Mucosa of stomach (tissue), 1 donor: Measurements from ENCODE around the gene PEX16.

ENCODE experiments used
- H3K27me3 ChIP-seq: one replicate; pipeline ENCODE4 v1.7.0; 2013; ENCODE audit warnings: mild to moderate bottlenecking, low read length; ENCODE audit not compliant: control insufficient read depth, insufficient read depth
- H3K36me3 ChIP-seq: one replicate; pipeline ENCODE4 v1.7.0; 2013; ENCODE audit warnings: low read length; ENCODE audit not compliant: control insufficient read depth, insufficient read depth
- H3K4me1 ChIP-seq: one replicate; pipeline ENCODE4 v1.7.0; 2013; ENCODE audit warnings: mild to moderate bottlenecking, low read length; ENCODE audit not compliant: control insufficient read depth, insufficient read depth
- H3K4me3 ChIP-seq: one replicate; pipeline ENCODE4 v1.7.0; 2013; ENCODE audit warnings: low read length
- H3K9ac ChIP-seq: one replicate; pipeline ENCODE4 v1.7.0; 2013; ENCODE audit warnings: mild to moderate bottlenecking, low read length, moderate library complexity
- H3K9me3 ChIP-seq: one replicate; pipeline ENCODE4 v1.7.0; 2013; ENCODE audit warnings: mild to moderate bottlenecking, low read length, moderate library complexity; ENCODE audit not compliant: control insufficient read depth
- donor health status: Pancreatic carcinoma.

Gene PEX16

DNA sequence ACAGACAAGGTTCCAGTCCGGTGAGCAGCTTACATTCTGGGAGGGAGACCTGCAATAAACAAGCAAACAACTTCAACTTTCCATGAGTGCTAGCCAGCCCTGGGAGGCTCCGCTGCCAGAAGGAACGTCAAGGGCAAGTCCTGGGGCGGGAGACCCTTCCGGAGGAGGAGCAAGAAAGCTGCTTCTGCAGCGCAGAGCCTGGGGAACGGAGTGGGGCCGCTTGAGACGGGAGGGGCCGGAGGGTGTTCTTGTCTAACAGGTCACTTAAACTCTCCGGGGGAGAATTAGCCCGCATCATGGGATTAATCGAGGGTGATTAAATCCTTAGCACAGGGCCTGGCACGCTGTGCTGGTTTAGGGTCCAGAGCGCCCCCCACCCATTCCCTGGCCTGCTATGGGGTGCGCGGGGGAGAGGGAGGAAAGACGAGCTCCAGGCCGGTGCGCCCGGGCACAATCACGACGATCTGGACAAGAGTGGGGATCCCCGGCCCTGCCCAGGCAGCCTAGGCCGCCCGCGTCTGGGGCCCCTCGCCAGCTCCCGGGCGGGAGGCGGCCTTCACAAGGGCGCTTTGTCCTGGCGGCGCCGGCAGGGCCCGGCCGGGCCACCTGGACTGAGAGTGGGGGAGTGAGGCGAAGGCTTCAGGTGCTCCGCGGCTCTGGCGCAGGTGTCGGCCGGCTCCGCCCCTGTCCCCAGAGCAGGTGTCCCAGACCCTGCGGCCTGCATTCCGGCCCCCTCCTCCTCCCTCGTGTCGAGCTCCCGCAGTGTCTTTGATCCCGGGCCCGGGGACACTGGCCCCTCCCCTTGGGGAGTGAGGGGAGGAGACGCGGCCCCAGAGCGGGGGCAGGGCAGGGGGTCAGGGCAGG, 4.1 kb upstream of the PEX16 start:
- Histone ChIP-seq H3K27me3 (peaks cover 23% of the 10 kb centered on the region), H3K4me1 (peaks cover 6% of the 10 kb centered on the region), H3K4me3 (peak overlapping the region; percentile 25), H3K9me3 (no peaks in the 10 kb centered on the region), H3K9ac (peak overlapping the region; percentile 31), H3K36me3 (no peaks in the 10 kb centered on the region)

DNA sequence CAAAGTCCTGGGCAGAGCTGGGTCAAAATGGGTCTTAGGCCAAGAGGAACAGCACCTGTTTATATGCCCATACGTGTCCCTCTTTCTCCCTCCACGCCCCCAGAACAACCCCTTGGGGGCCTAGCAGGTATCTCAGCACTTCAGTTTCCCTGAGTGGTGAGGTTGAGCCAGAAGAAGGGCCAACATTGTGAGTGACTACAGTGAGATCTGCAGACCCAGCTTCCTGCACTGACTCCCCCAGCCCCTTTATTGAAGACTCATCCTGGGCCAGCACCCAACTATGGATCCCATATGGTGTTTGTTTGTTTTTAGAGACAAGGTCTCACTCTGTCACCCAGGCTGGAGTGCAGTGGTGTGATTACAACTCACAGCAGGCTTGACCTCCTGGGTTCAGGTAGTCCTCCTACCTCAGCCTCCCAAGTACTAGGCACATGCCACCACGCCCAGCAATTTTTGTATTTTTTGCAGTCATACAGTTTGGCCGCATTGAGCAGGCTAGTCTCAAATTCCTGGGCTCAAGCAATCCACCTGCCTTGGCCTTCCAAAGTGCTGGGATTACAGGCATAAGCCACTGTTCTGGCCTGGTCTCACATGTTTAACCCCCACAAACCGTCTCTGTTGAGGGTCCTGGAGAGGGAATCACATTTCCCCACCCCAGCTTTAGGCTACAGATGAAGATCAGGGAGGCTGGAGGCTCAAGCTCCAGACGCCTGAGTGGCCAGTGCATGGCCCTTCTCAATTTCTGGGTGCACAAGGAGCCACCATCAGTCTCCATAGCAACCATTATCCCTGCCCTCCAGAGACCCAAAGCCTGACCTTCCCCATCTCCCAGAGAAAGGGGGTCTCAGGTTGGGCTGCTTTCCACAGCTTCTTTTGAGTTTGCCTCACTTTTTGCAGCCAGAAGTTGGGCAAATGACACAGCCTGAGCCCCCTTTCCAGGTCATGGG, 3.1 kb upstream of the PEX16 start:
- H3K36me3 ChIP-seq: no peaks in the 10 kb centered on the region
- peaks cover 6% of the 10 kb centered on the region for H3K4me1 ChIP-seq
- H3K9ac ChIP-seq: peak overlapping the region; percentile 31
- H3K4me3 ChIP-seq: no peak overlapping the region
- H3K27me3 ChIP-seq: peaks cover 23% of the 10 kb centered on the region
- no peaks in the 10 kb centered on the region for H3K9me3 ChIP-seq

DNA sequence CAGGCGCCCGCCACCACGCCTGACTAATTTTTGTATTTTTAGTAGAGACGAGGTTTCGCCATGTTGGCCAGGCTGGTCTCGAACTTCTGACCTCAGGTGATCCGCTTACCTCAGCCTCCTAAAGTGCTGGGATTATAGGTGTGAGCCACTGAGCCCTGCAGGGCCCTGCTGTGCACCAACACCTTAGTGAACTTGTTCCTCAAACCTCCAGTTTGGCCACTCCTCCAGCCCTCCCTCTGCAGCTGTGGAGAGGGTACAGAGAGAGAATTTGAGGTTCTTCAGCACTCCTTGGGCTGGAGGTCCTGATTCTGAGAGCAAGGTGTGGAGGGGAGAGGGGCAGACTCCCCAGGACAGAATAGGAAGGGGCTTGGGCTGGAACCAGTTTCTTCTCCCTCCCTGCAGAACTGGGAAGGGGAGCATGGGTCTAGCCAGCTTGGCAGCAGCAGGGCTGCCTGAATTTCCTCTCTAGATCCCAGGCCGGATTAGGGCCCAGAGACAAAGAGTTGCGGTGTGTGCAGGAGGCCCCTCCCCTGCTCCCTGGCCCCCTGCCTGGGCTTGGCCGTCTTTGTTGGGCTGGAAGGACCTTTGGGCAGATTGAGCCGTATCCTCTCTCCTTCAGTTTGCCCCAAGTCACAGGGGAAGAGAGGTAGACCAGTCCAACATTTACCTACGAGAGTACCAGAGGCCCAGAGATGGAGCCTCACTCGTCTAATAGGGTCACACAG, 2.3 kb upstream of the PEX16 start:
- H3K9me3 ChIP-seq: no peaks in the 10 kb centered on the region
- peaks cover 6% of the 10 kb centered on the region for H3K4me1 ChIP-seq
- peaks cover 23% of the 10 kb centered on the region for H3K27me3 ChIP-seq
- H3K9ac ChIP-seq: no peak overlapping the region
- H3K4me3 ChIP-seq: no peak overlapping the region
- H3K36me3 ChIP-seq: peaks cover 5% of the 10 kb centered on the region

DNA sequence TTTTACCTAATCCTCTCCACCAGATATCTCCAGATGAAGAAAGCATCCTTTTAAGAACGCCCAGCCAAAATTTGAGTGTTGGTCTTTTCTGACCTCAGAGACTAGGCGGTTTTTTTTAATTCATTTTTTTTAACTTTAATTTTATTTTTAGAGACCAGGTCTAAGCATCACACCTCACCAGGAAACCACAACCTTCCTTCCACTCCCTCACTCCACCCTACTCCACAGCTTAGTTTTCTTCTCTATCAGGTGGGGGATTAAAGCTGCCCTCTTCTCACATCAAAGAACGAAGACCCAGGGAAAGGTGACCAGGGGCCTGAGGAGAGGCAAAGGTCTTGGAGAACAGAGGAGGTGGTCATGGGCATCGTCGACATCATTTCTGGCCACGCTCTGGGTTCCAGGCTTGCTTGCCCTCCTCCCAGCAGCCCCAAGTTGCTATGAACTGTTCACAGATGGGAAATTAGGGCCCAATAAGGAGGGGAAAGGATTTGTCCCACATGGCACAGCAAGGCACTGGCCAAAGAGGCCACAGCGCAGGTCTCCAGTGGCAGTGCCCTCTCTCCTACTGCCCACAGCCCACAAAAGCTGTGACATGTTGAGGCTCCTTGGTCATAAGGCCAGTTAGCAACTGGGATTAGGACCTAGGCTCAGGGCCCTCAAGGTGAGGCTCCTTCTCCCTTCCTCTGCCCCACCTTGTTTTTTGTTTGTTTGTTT, 1.4 kb upstream of the PEX16 start:
- no peak overlapping the region for H3K4me3 ChIP-seq
- H3K36me3 ChIP-seq: peaks cover 6% of the 10 kb centered on the region
- H3K9me3 ChIP-seq: no peaks in the 10 kb centered on the region
- peaks cover 6% of the 10 kb centered on the region for H3K4me1 ChIP-seq
- H3K27me3 ChIP-seq: peaks cover 23% of the 10 kb centered on the region
- no peak overlapping the region for H3K9ac ChIP-seq

DNA sequence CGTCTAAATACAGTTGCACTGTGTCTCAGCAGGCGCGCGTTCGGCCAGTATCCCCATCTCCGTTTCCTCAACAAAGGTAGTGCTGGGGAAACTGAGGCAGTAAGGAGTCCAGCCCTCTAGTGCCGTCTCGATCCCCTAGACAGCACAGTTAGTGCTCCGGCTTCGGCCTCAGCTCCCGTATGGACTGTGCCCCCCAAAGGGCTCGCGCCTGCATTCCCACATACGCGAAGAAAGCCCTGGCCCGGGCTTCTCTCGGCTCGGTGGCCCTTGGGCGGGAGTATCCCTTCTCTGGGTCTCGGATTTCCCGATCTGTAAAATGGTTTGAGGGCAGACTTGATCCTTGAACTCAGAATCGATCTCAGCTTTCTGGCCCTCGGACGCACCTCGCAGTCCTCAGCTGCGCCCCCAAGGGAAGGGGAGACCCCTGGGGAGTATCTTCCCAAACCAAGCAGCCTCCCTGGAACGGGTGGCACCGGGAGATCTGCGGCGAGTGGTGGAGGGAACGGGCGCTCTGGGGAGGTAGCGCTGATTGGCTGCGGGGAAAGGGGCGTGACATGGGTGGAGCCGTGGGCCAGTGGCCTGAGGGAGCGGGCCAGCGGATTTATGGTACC, 759 bp upstream of the PEX16 start:
- Histone ChIP-seq H3K9me3 (no peaks in the 10 kb centered on the region), H3K4me3 (peak overlapping the region; percentile 98), H3K9ac (peak overlapping the region; percentile 95), H3K4me1 (peaks cover 6% of the 10 kb centered on the region), H3K36me3 (peaks cover 6% of the 10 kb centered on the region), H3K27me3 (peaks cover 23% of the 10 kb centered on the region)

DNA sequence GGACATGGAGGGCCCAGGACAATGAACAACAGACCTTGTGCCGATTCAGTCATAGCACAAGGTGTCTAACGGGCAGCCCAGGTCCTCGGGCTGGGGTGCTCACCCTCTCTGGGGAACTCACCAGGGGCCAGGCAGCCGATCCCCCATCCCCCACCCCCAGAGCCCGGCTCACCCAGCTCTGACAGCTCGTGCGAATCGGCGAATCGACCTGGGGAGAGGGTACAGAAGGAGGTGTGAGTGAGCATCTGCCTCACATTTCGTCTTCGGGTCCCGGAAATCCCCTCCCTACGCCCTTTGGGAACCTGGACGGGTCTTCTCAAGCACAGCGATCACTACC, 423 bp downstream of the PEX16 start:
- H3K4me3 ChIP-seq: peak overlapping the region; percentile 98
- H3K9me3 ChIP-seq: no peaks in the 10 kb centered on the region
- peak overlapping the region; percentile 95 for H3K9ac ChIP-seq
- H3K36me3 ChIP-seq: peaks cover 6% of the 10 kb centered on the region
- peaks cover 11% of the 10 kb centered on the region for H3K27me3 ChIP-seq
- H3K4me1 ChIP-seq: peaks cover 6% of the 10 kb centered on the region

DNA sequence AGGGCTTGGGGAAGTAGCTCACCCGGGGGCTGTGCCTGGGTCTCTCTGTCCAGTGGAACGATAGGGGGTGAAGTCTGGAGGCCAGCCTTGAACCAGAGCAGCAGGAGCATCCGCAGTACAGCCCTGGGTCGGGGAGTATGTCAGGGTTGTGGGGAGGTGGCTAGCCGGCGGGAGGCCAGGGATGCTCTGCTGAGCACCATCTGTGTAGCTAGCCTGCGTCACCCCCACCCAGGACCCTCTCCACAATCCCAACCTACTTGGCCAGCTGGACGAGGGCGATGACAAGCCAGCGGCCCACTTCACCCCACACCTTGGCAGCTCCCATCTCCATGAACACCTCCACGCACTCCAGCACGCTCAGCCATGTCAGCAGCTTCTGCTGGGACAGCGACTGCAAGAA, 2.2 kb downstream of the PEX16 start:
- Histone ChIP-seq H3K4me1 (no peaks in the 10 kb centered on the region), H3K4me3 (no peak overlapping the region), H3K36me3 (peaks cover 6% of the 10 kb centered on the region), H3K27me3 (no peaks in the 10 kb centered on the region), H3K9ac (no peak overlapping the region), H3K9me3 (no peaks in the 10 kb centered on the region)

DNA sequence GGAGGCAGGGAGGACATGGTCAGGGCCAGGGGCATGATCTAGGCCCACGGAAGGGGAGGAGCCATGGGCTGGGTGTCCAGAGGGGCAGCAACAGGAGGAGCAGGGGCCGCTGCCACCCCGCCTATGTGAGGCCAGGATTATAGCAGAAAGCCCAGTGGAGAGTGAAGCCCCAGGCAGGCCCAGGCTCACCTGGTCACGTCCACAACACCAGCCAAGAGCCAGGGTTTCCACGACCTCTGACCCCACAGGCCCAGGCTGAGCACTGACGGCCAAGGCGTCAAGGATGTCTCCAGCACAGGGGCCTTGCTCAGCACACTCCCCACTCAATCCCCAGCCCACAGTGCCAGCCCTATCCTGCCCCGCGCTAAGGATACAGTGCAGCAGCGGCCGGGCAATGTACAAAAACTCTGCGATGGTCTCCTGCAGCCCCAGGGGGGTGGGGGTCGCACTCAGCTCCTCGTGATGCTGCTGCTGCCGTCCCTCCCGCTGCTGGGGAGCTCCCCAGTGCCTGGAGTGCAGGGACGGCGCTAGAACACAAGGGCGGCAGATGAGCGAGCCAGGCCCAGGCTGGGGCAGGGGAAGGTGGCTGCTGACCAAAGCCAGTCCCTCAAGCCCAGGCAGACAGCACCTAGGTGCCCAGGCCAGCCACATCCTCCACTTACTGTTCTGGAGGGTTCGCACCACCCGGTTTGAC, 3.6 kb downstream of the PEX16 start:
- peaks cover 6% of the 10 kb centered on the region for H3K36me3 ChIP-seq
- no peak overlapping the region for H3K4me3 ChIP-seq
- H3K27me3 ChIP-seq: no peaks in the 10 kb centered on the region
- H3K9me3 ChIP-seq: no peaks in the 10 kb centered on the region
- no peaks in the 10 kb centered on the region for H3K4me1 ChIP-seq
- no peak overlapping the region for H3K9ac ChIP-seq

DNA sequence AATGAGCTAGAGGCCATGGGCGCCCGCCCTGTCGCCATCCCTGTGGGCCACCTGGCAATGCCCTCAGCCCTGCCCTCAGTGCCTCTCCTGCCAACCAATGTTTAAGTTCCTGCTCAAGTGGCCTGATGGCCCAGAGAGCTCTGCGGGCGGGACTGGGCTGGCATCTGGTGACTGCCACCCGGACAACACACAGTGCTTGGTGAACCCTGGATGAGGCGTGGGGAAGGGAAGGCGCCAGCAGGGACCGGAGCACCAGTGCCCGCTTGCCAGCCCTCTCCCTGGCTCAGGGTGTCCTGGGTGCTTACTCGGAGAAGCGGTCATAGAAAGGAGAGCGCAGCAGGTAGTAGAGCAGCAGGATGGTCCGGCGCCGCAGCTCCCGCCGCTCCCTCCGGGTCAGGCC, 4.2 kb downstream of the PEX16 start:
- Histone ChIP-seq H3K27me3 (no peaks in the 10 kb centered on the region), H3K4me1 (no peaks in the 10 kb centered on the region), H3K9me3 (no peaks in the 10 kb centered on the region), H3K9ac (no peak overlapping the region), H3K36me3 (peaks cover 6% of the 10 kb centered on the region), H3K4me3 (no peak overlapping the region)

DNA sequence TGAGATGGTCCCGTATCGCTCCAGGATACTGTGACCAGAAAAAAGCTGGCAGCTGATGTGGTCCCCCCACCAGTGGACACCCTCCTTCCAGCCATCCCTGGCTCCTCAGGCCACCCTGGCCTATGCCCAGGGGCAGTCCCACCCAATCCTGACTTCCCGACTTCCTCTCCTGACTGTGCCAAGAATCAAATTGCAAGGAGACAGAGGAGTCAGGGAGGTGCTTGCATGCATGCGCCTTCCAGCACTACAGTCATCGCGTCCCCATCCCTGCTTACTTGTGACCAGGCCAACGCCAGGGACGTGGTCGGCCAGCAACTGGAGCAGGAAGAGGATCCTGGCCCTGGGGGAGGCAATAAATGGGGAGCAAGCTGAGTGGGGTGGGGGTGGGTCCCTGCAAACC, 7.1 kb downstream of the PEX16 start:
- no peaks in the 10 kb centered on the region for H3K27me3 ChIP-seq
- peaks cover 6% of the 10 kb centered on the region for H3K36me3 ChIP-seq
- H3K9me3 ChIP-seq: no peaks in the 10 kb centered on the region
- H3K4me1 ChIP-seq: peaks cover 3% of the 10 kb centered on the region
- H3K4me3 ChIP-seq: no peak overlapping the region
- no peak overlapping the region for H3K9ac ChIP-seq
